Activated naive CD4-positive, alpha-beta T cell treated with Interleukin-2 at 50 U/mL for 16 hours (primary cell): Measurements from ENCODE around the gene ERI3.

Experiments
- DNase-seq: peaks from one replicate; pipeline ENCODE4 v3.0.0-alpha.2; 2020

ERI3 gene

GRCh38 chr1:44315521-44315920 is 39.5 kb downstream of the ERI3 start:
- DNase-seq = no peak

GRCh38 chr1:44314452-44314851 is 40.6 kb downstream of the ERI3 start:
- DNase-seq = no peak

GRCh38 chr1:44313265-44313918 is 41.7 kb downstream of the ERI3 start:
- no peak for DNase-seq

- DNase-seq = no peak
These were observed 42.5 kb downstream of the ERI3 start for GRCh38 chr1:44312399-44313196.

GRCh38 chr1:44310006-44310405 is 45.1 kb downstream of the ERI3 start:
- no peak for DNase-seq

- no peak for DNase-seq
These were observed 49.1 kb downstream of the ERI3 start for GRCh38 chr1:44305962-44306422.

- DNase-seq = no peak
These were observed 51.5 kb downstream of the ERI3 start for GRCh38 chr1:44303532-44303931.

GRCh38 chr1:44302541-44302940 is 52.5 kb downstream of the ERI3 start:
- no peak for DNase-seq

GRCh38 chr1:44301442-44301841 is 53.6 kb downstream of the ERI3 start:
- no peak for DNase-seq

GRCh38 chr1:44300852-44301251 is 54.2 kb downstream of the ERI3 start:
- DNase-seq = no peak

- DNase-seq = no peak
These were observed 57.2 kb downstream of the ERI3 start for GRCh38 chr1:44297695-44298400.

GRCh38 chr1:44296806-44297205 is 58.3 kb downstream of the ERI3 start:
- no peak for DNase-seq

- DNase-seq = no peak
These were observed 59.0 kb downstream of the ERI3 start for GRCh38 chr1:44296086-44296485.

- DNase-seq = no peak
These were observed 60.5 kb downstream of the ERI3 start for GRCh38 chr1:44294588-44295007.

GRCh38 chr1:44293761-44294315 is 61.2 kb downstream of the ERI3 start:
- no peak for DNase-seq

- no peak for DNase-seq
These were observed 62.4 kb downstream of the ERI3 start for GRCh38 chr1:44292651-44293050.

GRCh38 chr1:44290250-44291094 is 64.6 kb downstream of the ERI3 start:
- DNase-seq = no peak

GRCh38 chr1:44289530-44289929 is 65.5 kb downstream of the ERI3 start:
- no peak for DNase-seq

GRCh38 chr1:44288883-44289282 is 66.2 kb downstream of the ERI3 start:
- DNase-seq = no peak

GRCh38 chr1:44284184-44284583 is 70.9 kb downstream of the ERI3 start:
- no peak for DNase-seq

- no peak for DNase-seq
These were observed 71.4 kb downstream of the ERI3 start for GRCh38 chr1:44283524-44284173.
